ENCODE results near the gene THAP11.
"Not testable (repeated sequence)": the region's sequence is repeated elsewhere in the genome, so short reads cannot be mapped to it uniquely, and the experiment has no call there.

The THAP11 gene

DNA sequence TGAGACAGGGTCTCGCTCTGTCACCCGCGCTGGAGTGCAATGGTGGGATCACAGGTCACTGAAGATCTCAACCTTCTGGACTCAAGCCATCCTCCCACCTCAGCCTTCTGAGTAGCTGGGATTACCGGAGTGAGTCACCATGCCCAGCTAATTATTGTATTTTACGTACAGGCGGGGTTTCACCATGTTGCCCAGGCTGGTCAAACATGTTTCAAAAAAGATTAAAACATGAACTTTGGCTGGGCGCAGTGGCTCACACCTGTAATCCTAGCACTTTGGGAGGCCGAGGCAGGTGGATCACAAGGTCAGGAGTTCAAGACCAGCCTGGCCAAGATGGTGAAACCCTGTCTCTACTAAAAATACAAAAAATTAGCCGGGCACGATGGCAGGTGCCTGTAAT is 4.9 kb upstream of the THAP11 start:
- not testable (repeated sequence) for H3K4me3 ChIP-seq (ENCODE audit: low read length); H3K27me3 ChIP-seq (ENCODE audit: insufficient read depth, low read length); H3K9ac ChIP-seq (ENCODE audit: low read depth, low read length); H3K27ac ChIP-seq (ENCODE audit: low read depth, low read length); H3K9me3 ChIP-seq (ENCODE audit: insufficient read depth, low read depth, low read length); H3K4me1 ChIP-seq (ENCODE audit: insufficient read depth, low read length); H3K36me3 ChIP-seq (ENCODE audit: insufficient read depth, low read length)
- 94% methylated on average over 10 of the region's 10 CpGs for WGBS

DNA sequence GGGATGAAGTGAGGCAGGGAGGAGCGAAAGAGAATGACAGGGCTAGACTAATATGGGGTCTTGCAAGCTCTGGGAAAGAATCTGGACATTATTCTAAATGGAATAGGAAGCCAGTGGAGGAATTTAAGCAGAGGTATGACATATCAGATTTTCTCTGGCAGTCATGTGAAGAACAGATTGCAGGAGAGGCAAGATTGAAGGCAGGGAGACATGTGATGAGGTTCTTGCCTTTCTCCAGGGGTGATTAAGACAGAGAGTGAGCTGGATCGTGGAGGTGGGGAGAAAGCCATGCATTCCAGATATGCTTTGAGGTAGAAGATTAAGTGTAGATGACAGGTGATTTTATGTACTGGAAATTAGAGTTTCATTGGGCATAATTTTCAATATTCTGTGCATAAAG is 4.3 kb upstream of the THAP11 start:
- no peak overlapping the region for H3K27ac ChIP-seq (ENCODE audit: low read depth, low read length)
- no peak overlapping the region for H3K9ac ChIP-seq (ENCODE audit: low read depth, low read length)
- H3K36me3 ChIP-seq (ENCODE audit: insufficient read depth, low read length), result no peaks in the 10 kb centered on the region
- no peaks in the 10 kb centered on the region for H3K27me3 ChIP-seq (ENCODE audit: insufficient read depth, low read length)
- peaks cover 5% of the 10 kb centered on the region; the same call in 1 of the 2 replicates for H3K4me1 ChIP-seq (ENCODE audit: insufficient read depth, low read length)
- 89% methylated on average over 2 of the region's 2 CpGs for WGBS
- H3K9me3 ChIP-seq (ENCODE audit: insufficient read depth, low read depth, low read length), result no peaks in the 10 kb centered on the region
- no peak overlapping the region for H3K4me3 ChIP-seq (ENCODE audit: low read length)

DNA sequence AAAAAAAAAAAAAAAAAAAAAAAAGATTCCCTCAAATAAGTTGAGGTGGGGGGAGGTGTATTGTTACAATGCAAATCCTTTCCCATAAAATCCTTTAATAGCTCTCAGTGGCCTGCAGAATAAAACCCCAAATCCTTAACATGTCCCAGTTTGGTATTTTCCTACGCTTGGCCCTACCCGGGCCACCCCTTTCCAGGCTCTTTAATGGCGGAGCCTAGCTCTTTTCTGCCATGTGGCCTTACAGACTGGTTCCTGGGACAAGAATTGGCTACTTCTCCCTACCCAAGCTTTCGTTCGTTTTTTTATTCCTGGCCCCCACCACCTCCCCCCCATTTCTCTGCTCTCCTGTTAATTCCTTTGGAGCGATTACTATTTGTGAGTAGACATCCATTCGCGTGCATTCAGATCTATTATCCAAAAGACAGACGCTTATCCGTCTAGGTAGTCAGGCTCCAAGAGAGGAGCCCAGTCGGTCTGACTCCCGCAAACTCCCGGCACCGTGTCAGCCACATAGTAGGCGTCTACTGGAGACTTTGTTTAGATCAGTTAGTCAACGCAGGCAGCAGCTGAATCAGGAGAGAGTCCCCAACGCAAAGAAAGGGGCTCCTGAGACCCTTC is 813 bp upstream of the THAP11 start:
- Histone ChIP-seq H3K4me3 (ENCODE audit: low read length) (peak overlapping the region; percentile 94), H3K36me3 (ENCODE audit: insufficient read depth, low read length) (0 out of 2 replicates have a peak, but pooled peaks cover 5% of the 10 kb centered on the region), H3K4me1 (ENCODE audit: insufficient read depth, low read length) (peaks cover 34% of the 10 kb centered on the region), H3K27ac (ENCODE audit: low read depth, low read length) (peak overlapping the region; percentile 91), H3K9ac (ENCODE audit: low read depth, low read length) (peak overlapping the region; percentile 90), H3K27me3 (ENCODE audit: insufficient read depth, low read length) (no peaks in the 10 kb centered on the region), H3K9me3 (ENCODE audit: insufficient read depth, low read depth, low read length) (no peaks in the 10 kb centered on the region)
- WGBS, result 57% methylated on average over 17 of the region's 17 CpGs

DNA sequence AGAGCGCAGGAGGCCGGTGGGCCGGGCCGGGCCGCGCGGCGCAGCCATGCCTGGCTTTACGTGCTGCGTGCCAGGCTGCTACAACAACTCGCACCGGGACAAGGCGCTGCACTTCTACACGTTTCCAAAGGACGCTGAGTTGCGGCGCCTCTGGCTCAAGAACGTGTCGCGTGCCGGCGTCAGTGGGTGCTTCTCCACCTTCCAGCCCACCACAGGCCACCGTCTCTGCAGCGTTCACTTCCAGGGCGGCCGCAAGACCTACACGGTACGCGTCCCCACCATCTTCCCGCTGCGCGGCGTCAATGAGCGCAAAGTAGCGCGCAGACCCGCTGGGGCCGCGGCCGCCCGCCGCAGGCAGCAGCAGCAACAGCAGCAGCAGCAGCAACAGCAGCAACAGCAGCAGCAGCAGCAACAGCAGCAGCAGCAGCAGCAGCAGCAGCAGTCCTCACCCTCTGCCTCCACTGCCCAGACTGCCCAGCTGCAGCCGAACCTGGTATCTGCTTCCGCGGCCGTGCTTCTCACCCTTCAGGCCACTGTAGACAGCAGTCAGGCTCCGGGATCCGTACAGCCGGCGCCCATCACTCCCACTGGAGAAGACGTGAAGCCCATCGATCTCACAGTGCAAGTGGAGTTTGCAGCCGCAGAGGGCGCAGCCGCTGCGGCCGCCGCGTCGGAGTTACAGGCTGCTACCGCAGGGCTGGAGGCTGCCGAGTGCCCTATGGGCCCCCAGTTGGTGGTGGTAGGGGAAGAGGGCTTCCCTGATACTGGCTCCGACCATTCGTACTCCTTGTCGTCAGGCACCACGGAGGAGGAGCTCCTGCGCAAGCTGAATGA is 606 bp downstream of the THAP11 start:
- peaks cover 34% of the 10 kb centered on the region for H3K4me1 ChIP-seq (ENCODE audit: insufficient read depth, low read length)
- no peaks in the 10 kb centered on the region for H3K27me3 ChIP-seq (ENCODE audit: insufficient read depth, low read length)
- H3K27ac ChIP-seq (ENCODE audit: low read depth, low read length), result peak overlapping the region; percentile 91
- peak overlapping the region; percentile 94 for H3K4me3 ChIP-seq (ENCODE audit: low read length)
- under 1% methylated on average over 67 of the region's 67 CpGs for WGBS
- H3K9ac ChIP-seq (ENCODE audit: low read depth, low read length), result peak overlapping the region; percentile 90
- no peaks in the 10 kb centered on the region for H3K9me3 ChIP-seq (ENCODE audit: insufficient read depth, low read depth, low read length)
- H3K36me3 ChIP-seq (ENCODE audit: insufficient read depth, low read length), result 0 out of 2 replicates have a peak, but pooled peaks cover 5% of the 10 kb centered on the region

DNA sequence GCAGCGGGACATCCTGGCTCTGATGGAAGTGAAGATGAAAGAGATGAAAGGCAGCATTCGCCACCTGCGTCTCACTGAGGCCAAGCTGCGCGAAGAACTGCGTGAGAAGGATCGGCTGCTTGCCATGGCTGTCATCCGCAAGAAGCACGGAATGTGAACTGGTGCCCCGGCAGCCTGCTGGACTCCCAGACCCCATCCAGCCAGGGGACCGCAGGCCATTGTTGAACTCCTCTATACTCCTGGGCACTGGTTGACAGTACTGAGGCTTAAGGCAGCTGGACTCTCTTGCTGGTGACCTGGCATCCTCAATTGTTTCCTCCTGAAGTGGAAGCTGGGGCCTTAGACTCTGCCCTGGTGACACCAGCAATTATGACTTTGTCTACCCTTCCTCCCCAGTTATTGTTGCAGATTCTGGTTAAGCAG is 1.2 kb downstream of the THAP11 start:
- H3K27me3 ChIP-seq (ENCODE audit: insufficient read depth, low read length), result no peaks in the 10 kb centered on the region
- H3K4me1 ChIP-seq (ENCODE audit: insufficient read depth, low read length), result peaks cover 34% of the 10 kb centered on the region
- 28% methylated on average over 11 of the region's 11 CpGs for WGBS
- H3K27ac ChIP-seq (ENCODE audit: low read depth, low read length), result no peak overlapping the region
- H3K9ac ChIP-seq (ENCODE audit: low read depth, low read length), result peak overlapping the region; percentile 90
- H3K9me3 ChIP-seq (ENCODE audit: insufficient read depth, low read depth, low read length), result no peaks in the 10 kb centered on the region
- peak overlapping the region; percentile 94 for H3K4me3 ChIP-seq (ENCODE audit: low read length)
- 0 out of 2 replicates have a peak, but pooled peaks cover 5% of the 10 kb centered on the region for H3K36me3 ChIP-seq (ENCODE audit: insufficient read depth, low read length)

DNA sequence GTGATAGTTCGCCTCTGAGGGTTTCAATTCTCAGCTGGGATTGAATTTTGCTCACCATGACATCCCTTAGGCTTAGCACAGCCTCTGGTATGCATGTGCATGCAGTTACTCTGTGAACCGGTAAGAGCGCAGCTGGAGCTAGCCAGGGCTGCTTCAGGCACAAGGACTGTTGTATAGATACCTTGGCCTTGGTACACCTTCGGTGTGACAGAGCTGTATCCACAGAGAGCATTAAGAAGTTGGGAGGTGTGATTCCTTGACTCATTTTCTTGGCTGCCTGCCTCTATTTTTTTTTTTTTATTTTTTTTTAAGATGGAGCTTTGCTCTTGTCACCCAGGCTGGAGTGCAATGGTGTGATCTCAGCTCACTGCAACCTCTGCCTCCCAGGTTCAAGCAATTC is 2.4 kb downstream of the THAP11 start:
- 77% methylated on average over 4 of the region's 4 CpGs for WGBS

DNA sequence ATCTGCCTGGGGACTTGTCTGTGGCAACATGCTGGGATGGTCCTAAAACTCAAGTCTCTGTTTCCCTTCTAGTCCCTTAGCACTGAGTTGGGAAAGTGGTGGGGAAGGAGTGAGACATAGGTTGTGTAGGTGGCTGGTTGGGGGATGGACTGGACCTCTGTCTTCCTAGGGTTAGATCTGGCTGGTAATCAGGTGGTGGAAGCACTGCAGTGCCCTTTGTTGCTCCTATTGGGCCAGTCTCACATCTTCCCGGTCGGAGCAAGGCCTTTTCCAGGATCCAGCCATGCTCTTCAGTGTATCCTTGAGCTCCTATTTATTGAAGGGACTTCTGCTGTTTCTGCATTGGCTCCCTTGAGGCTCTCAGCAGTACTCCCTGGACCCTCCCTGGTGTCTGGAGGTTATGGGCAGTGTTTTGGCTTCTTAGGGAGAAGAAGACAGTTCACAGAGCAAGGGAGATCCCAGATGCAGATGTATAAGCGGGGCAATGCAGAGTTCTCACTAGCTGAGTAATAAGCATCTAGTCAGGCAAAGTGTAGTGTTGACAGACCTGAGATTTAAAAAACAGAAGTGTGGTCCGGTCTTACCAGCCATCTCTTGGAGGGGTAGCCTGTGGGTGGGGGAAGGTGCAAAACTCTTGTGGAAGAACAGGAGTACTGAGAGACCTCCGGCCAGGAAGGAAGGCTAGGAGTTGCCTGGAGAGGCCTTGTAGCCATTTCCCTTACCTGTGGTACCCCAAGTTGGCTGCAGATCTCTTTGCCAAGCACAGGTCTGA is 3.4 kb downstream of the THAP11 start:
- Histone ChIP-seq H3K27ac (ENCODE audit: low read depth, low read length) (peak overlapping the region; percentile 90), H3K9me3 (ENCODE audit: insufficient read depth, low read depth, low read length) (no peaks in the 10 kb centered on the region), H3K9ac (ENCODE audit: low read depth, low read length) (peak overlapping the region; percentile 72), H3K4me1 (ENCODE audit: insufficient read depth, low read length) (peaks cover 34% of the 10 kb centered on the region), H3K4me3 (ENCODE audit: low read length) (peak overlapping the region; percentile 92), H3K27me3 (ENCODE audit: insufficient read depth, low read length) (no peaks in the 10 kb centered on the region), H3K36me3 (ENCODE audit: insufficient read depth, low read length) (peaks cover 13% of the 10 kb centered on the region; the same call in 1 of the 2 replicates)
- 81% methylated on average over 5 of the region's 5 CpGs for WGBS

More for the DNA sequence above, 2.4 kb downstream of the THAP11 start:
- H3K9me3 ChIP-seq (ENCODE audit: insufficient read depth, low read depth, low read length), result no peaks in the 10 kb centered on the region
- H3K27ac ChIP-seq (ENCODE audit: low read depth, low read length), result no peak overlapping the region
- peaks cover 9% of the 10 kb centered on the region; the same call in 1 of the 2 replicates for H3K36me3 ChIP-seq (ENCODE audit: insufficient read depth, low read length)
- no peak overlapping the region for H3K9ac ChIP-seq (ENCODE audit: low read depth, low read length)
- H3K4me3 ChIP-seq (ENCODE audit: low read length), result peak overlapping the region; percentile 94
- H3K27me3 ChIP-seq (ENCODE audit: insufficient read depth, low read length), result no peaks in the 10 kb centered on the region
- peaks cover 34% of the 10 kb centered on the region for H3K4me1 ChIP-seq (ENCODE audit: insufficient read depth, low read length)

DNA sequence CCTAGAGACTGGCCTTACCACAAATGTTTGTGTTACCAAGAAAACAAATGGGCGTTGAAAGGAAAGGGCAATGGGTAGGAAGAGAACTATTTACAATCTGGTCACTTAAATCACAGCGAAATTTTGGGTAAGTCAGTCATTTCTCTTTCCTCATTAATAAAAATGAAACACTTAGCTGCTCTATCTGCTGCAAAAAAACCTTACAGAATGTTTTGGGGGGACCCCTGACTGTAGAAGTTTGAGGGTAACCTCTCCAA is 3.9 kb downstream of the THAP11 start:
- peak overlapping the region; percentile 90 for H3K27ac ChIP-seq (ENCODE audit: low read depth, low read length)
- WGBS, result 39% methylated on average over 2 of the region's 2 CpGs
- H3K27me3 ChIP-seq (ENCODE audit: insufficient read depth, low read length), result no peaks in the 10 kb centered on the region
- no peaks in the 10 kb centered on the region for H3K9me3 ChIP-seq (ENCODE audit: insufficient read depth, low read depth, low read length)
- H3K4me1 ChIP-seq (ENCODE audit: insufficient read depth, low read length), result peaks cover 34% of the 10 kb centered on the region
- H3K9ac ChIP-seq (ENCODE audit: low read depth, low read length), result peak overlapping the region; percentile 72
- peaks cover 13% of the 10 kb centered on the region; the same call in 1 of the 2 replicates for H3K36me3 ChIP-seq (ENCODE audit: insufficient read depth, low read length)
- H3K4me3 ChIP-seq (ENCODE audit: low read length), result peak overlapping the region; percentile 92

DNA sequence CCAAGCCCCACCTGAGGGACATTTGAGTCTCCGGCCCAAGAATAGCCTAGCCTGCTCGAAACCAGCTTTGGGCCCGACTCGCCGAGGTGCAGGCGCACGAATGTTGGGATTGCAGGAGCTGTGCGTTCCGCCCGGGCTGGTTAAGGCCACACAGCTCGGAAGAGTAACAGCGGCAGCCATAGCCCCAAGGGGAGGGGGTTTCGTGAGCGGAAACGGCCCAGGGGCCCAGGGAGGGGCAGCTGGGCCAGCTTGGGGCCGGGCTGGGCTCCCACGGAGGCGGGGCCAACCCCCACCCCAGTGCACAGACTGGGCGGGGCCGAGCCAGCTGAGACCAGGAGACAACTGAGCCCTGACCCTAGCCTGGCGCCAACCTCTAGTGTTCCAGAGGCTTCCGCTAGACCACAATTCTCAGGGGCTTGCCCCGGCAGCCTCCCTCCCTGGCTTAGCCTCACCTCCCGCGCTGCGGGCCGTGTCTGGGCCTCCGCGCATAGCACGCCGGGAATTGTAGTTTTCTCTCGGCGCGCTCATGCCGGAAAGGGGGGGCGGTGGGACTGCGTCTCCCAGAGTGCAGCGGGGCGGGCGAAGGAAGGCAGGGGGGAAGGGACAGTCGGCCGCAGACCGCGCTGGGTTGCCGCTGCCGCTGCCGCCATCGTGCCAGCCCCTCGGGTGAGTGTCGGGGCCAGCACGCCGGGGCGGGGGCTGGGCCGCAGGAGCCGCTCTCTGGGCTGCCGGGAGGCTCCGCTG is 4.4 kb downstream of the THAP11 start, which contains the start of gene NUTF2:
Gene NUTF2, plus strand, starts transcription at position 614 of the 744 bp plus-strand sequence. CDS start 18,198 bp downstream, outside the sequence.
- Histone ChIP-seq H3K9me3 (ENCODE audit: insufficient read depth, low read depth, low read length) (no peaks in the 10 kb centered on the region), H3K9ac (ENCODE audit: low read depth, low read length) (peak within 1 kb of the TSS; percentile 93), H3K27me3 (ENCODE audit: insufficient read depth, low read length) (no peaks in the 10 kb centered on the region), H3K4me3 (ENCODE audit: low read length) (peak within 1 kb of the TSS; percentile 92), H3K36me3 (ENCODE audit: insufficient read depth, low read length) (peaks cover 13% of the 10 kb centered on the region; the same call in 1 of the 2 replicates), H3K4me1 (ENCODE audit: insufficient read depth, low read length) (peaks cover 29% of the 10 kb centered on the region), H3K27ac (ENCODE audit: low read depth, low read length) (peak within 1 kb of the TSS; percentile 90)
- WGBS, result under 1% methylated on average over 57 of the region's 57 CpGs

DNA sequence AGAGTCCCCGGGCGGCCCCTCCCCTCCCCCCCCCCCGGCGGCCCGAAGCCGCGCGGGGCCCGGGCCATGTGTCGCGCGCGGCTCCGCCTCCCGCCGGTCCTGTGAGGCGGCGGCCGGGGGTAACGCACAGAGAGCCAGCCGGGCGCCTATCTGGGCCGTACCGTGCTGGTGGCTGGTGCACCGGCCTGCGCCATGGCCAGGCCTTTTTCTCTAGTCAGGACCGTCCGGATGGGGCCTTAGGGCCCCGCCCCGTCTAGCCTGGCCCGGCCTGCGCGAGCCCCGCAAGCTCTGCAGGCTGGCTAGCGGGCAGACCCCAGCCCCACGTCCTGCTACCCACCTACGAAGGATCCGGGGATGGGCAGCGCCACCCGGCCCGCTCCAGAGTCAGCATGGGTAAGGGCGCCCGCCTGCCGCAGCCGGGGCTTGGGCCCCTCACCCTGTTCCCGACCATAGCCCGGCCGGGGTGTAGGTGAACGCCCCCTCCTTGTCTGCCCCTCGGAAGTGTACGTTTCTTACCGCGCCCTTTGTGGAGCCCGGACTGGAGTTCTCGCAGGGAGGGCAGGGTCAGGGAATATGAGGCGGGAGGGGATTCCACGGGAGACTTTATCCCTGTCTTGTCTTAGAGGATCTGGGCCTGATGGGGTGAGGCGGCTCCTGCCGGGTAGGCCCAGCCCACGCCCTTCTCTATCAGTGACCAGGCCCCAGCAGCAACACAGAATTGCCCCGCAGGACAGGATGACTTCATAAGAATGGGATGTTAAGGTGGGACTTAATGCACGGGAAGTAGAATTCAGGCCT is 5.1 kb downstream of the THAP11 start, which contains the start of gene CENPT:
Gene CENPT, minus strand, starts transcription at position 630 of the 798 bp plus-strand sequence. CDS start 13,834 bp downstream, outside the sequence.
- peaks cover 13% of the 10 kb centered on the region; the same call in 1 of the 2 replicates for H3K36me3 ChIP-seq (ENCODE audit: insufficient read depth, low read length)
- H3K4me3 ChIP-seq (ENCODE audit: low read length), result peak within 1 kb of the TSS; percentile 92
- H3K27ac ChIP-seq (ENCODE audit: low read depth, low read length), result peak within 1 kb of the TSS; percentile 90
- no peaks in the 10 kb centered on the region for H3K27me3 ChIP-seq (ENCODE audit: insufficient read depth, low read length)
- H3K9ac ChIP-seq (ENCODE audit: low read depth, low read length), result peak within 1 kb of the TSS; percentile 93
- under 1% methylated on average over 62 of the region's 62 CpGs for WGBS
- H3K4me1 ChIP-seq (ENCODE audit: insufficient read depth, low read length), result peaks cover 28% of the 10 kb centered on the region
- no peaks in the 10 kb centered on the region for H3K9me3 ChIP-seq (ENCODE audit: insufficient read depth, low read depth, low read length)

Measured in HUES64 (cell line).